Measurements from ENCODE around the gene RAD51B.

RAD51B gene

GRCh38 chr14:68758301-68758700 is 938.7 kb downstream of the RAD51B start:
- no peaks in the 10 kb centered on the region for H3K9me3 Mint-ChIP-seq
- H3K36me3 Mint-ChIP-seq (ENCODE audit: low read depth) = no peaks in the 10 kb centered on the region
- no peak for TF ChIP-seq CTCF (IDR thresholded peaks at IDR 0.05; ENCODE audit: unreplicated experiment in 3 of 3)
- no peak overlapping the region for H3K4me3 Mint-ChIP-seq
- H3K27ac Mint-ChIP-seq = peak overlapping the region; percentile 85 to 97 (median 97)
- no peaks in the 10 kb centered on the region for H3K27me3 Mint-ChIP-seq (ENCODE audit: low read depth)
- H3K4me1 Mint-ChIP-seq = peaks cover 94% of the 10 kb centered on the region

GRCh38 chr14:68759017-68759560 is 939.5 kb downstream of the RAD51B start:
- Mint-ChIP-seq H3K36me3 (ENCODE audit: low read depth) (no peaks in the 10 kb centered on the region), H3K9me3 (no peaks in the 10 kb centered on the region), H3K27me3 (ENCODE audit: low read depth) (no peaks in the 10 kb centered on the region), H3K27ac (peak overlapping the region; percentile 85 to 97 (median 86)), H3K4me3 (no peak overlapping the region), H3K4me1 (peaks cover 93% of the 10 kb centered on the region)
- TF ChIP-seq CTCF (IDR thresholded peaks at IDR 0.05; ENCODE audit: unreplicated experiment in 3 of 3) = no peak

GRCh38 chr14:68759937-68760336 is 940.4 kb downstream of the RAD51B start:
- H3K27me3 Mint-ChIP-seq (ENCODE audit: low read depth) = peaks cover 4% of the 10 kb centered on the region

GRCh38 chr14:68760761-68761160 is 941.2 kb downstream of the RAD51B start:
- no peak for TF ChIP-seq CTCF (IDR thresholded peaks at IDR 0.05; ENCODE audit: unreplicated experiment in 3 of 3)
- H3K4me1 Mint-ChIP-seq = peaks cover 88% of the 10 kb centered on the region
- peaks cover 4% of the 10 kb centered on the region for H3K27me3 Mint-ChIP-seq (ENCODE audit: low read depth)
- no peaks in the 10 kb centered on the region for H3K36me3 Mint-ChIP-seq (ENCODE audit: low read depth)
- no peaks in the 10 kb centered on the region for H3K9me3 Mint-ChIP-seq
- peak overlapping the region in 1 of 3 experiments; percentile 35 for H3K4me3 Mint-ChIP-seq
- peak overlapping the region; percentile 85 to 97 (median 86) for H3K27ac Mint-ChIP-seq

More at GRCh38 chr14:68759937-68760336, 940.4 kb downstream of the RAD51B start:
- H3K36me3 Mint-ChIP-seq (ENCODE audit: low read depth) = no peaks in the 10 kb centered on the region
- no peaks in the 10 kb centered on the region for H3K9me3 Mint-ChIP-seq
- peak overlapping the region in 1 of 3 experiments; percentile 51 for H3K4me3 Mint-ChIP-seq
- TF ChIP-seq CTCF (IDR thresholded peaks at IDR 0.05; ENCODE audit: unreplicated experiment in 3 of 3) = no peak
- peaks cover 89% of the 10 kb centered on the region for H3K4me1 Mint-ChIP-seq
- H3K27ac Mint-ChIP-seq = peak overlapping the region; percentile 85 to 97 (median 86)

- Mint-ChIP-seq H3K36me3 (ENCODE audit: low read depth) (no peaks in the 10 kb centered on the region), H3K4me1 (peaks cover 82% of the 10 kb centered on the region), H3K27me3 (ENCODE audit: low read depth) (peaks cover 4% of the 10 kb centered on the region), H3K9me3 (no peaks in the 10 kb centered on the region), H3K4me3 (no peak overlapping the region), H3K27ac (peak overlapping the region; percentile 92 to 97 (median 94))
- no peak for TF ChIP-seq CTCF (IDR thresholded peaks at IDR 0.05; ENCODE audit: unreplicated experiment in 3 of 3)
Observed at GRCh38 chr14:68761391-68761790, 941.8 kb downstream of the RAD51B start.

All from nephron (organoid).